ENCODE measurements around the gene C11orf42. TPM values are rescaled to one million over a fixed set of nuclear protein-coding genes. Genes with fewer than 3 reads are reported as not detected.

The C11orf42 gene
- total RNA-seq, 2 donors from 2014 or later, result 2.4 TPM; not detected in 1

GRCh38 chr11:6204706-6205105, 651 bp upstream of the C11orf42 start:
- no peak for DNase-seq (ENCODE audit: low spot score)
- H3K9me3 ChIP-seq, result no peaks in the 10 kb centered on the region
- 95% methylated on average over 1 of the region's 1 CpG for WGBS
- no peak overlapping the region for H3K27ac ChIP-seq
- H3K27me3 ChIP-seq (replicated peaks; ENCODE audit: insufficient read depth), result no peaks in the 10 kb centered on the region
- no peaks in the 10 kb centered on the region for H3K36me3 ChIP-seq
- intact Hi-C loops (cut with DNase I), result no loop called here
- TF ChIP-seq POLR2A (IDR thresholded peaks at IDR 0.05), result no peak
- no peak for TF ChIP-seq CTCF (IDR thresholded peaks at IDR 0.05)
- no peak for TF ChIP-seq POLR2AphosphoS5 (IDR thresholded peaks at IDR 0.05)
- H3K4me3 ChIP-seq, result no peak overlapping the region
- H3K4me1 ChIP-seq (replicated peaks), result no peaks in the 10 kb centered on the region

GRCh38 chr11:6206456-6207180, 1.3 kb downstream of the C11orf42 start:
- H3K27ac ChIP-seq, result no peak overlapping the region
- H3K27me3 ChIP-seq (replicated peaks; ENCODE audit: insufficient read depth), result no peaks in the 10 kb centered on the region
- H3K9me3 ChIP-seq, result no peaks in the 10 kb centered on the region
- no peak overlapping the region for H3K4me3 ChIP-seq
- H3K4me1 ChIP-seq (replicated peaks), result no peaks in the 10 kb centered on the region
- H3K36me3 ChIP-seq, result no peaks in the 10 kb centered on the region
- no peak for DNase-seq (ENCODE audit: low spot score)
- 90% methylated on average over 3 of the region's 3 CpGs for WGBS
- TF ChIP-seq POLR2AphosphoS5 (IDR thresholded peaks at IDR 0.05) (no peak), CTCF (IDR thresholded peaks at IDR 0.05) (no peak), POLR2A (IDR thresholded peaks at IDR 0.05) (no peak)
- intact Hi-C loops (cut with DNase I), result no loop called here

- H3K4me1 ChIP-seq (replicated peaks), result no peaks in the 10 kb centered on the region
- H3K4me3 ChIP-seq, result no peak overlapping the region
- H3K36me3 ChIP-seq, result no peaks in the 10 kb centered on the region
- no peak for DNase-seq (ENCODE audit: low spot score)
- no peak overlapping the region for H3K27ac ChIP-seq
- intact Hi-C loops (cut with DNase I), result no loop called here
- WGBS, result 98% methylated on average over 12 of the region's 12 CpGs
- TF ChIP-seq POLR2AphosphoS5 (IDR thresholded peaks at IDR 0.05) (no peak), POLR2A (IDR thresholded peaks at IDR 0.05) (no peak), CTCF (IDR thresholded peaks at IDR 0.05) (no peak)
- H3K9me3 ChIP-seq, result no peaks in the 10 kb centered on the region
- no peaks in the 10 kb centered on the region for H3K27me3 ChIP-seq (replicated peaks; ENCODE audit: insufficient read depth)
Measured at GRCh38 chr11:6209801-6210200, 4.4 kb downstream of the C11orf42 start.

- Histone ChIP-seq H3K36me3 (no peaks in the 10 kb centered on the region), H3K9me3 (no peaks in the 10 kb centered on the region), H3K27me3 (replicated peaks; ENCODE audit: insufficient read depth) (no peaks in the 10 kb centered on the region), H3K4me1 (replicated peaks) (no peaks in the 10 kb centered on the region), H3K4me3 (no peak overlapping the region), H3K27ac (no peak overlapping the region)
- DNase-seq (ENCODE audit: low spot score), result no peak
- no peak for TF ChIP-seq POLR2A (IDR thresholded peaks at IDR 0.05)
- intact Hi-C loops (cut with DNase I), result no loop called here
- WGBS, result 96% methylated on average over 9 of the region's 9 CpGs
Measured at GRCh38 chr11:6210274-6210955, 5.1 kb downstream of the C11orf42 start.

GRCh38 chr11:6214530-6214929, 9.2 kb downstream of the C11orf42 start:
- TF ChIP-seq CTCF (IDR thresholded peaks at IDR 0.05), result no peak
- TF ChIP-seq POLR2A (IDR thresholded peaks at IDR 0.05), result no peak
- TF ChIP-seq POLR2AphosphoS5 (IDR thresholded peaks at IDR 0.05), result no peak
- 95% methylated on average over 10 of the region's 10 CpGs for WGBS

More at GRCh38 chr11:6214530-6214929, 9.2 kb downstream of the C11orf42 start:
- no peak for DNase-seq (ENCODE audit: low spot score)
- H3K27me3 ChIP-seq (replicated peaks; ENCODE audit: insufficient read depth), result no peaks in the 10 kb centered on the region
- peaks cover 6 to 9% of the 10 kb centered on the region in 2 donors for H3K36me3 ChIP-seq
- H3K9me3 ChIP-seq, result no peaks in the 10 kb centered on the region
- H3K4me1 ChIP-seq (replicated peaks), result no peaks in the 10 kb centered on the region
- no peak overlapping the region for H3K27ac ChIP-seq
- H3K4me3 ChIP-seq, result no peak overlapping the region
- intact Hi-C loops (cut with DNase I), result no loop called here

Measured in prostate gland (tissue), 2 donors.